ENCODE data around the gene A4GNT. TPM values are rescaled to one million over a fixed set of nuclear protein-coding genes. Genes with fewer than 3 reads are reported as not detected.

A4GNT gene
- total RNA-seq = not detected in 2 replicates

GRCh38 chr3:138132239-138132638 lies at the start of gene A4GNT:
Gene A4GNT (minus strand): TSS chr3:138132390. CDS start chr3:138131256, 1,134 bp downstream.

GRCh38 chr3:138174421-138175131 lies 42.4 kb upstream of the A4GNT start, which contains the start of gene DBR1:
Gene DBR1 (minus strand): TSS chr3:138174921. CDS start chr3:138174795, 126 bp downstream.

GRCh38 chr3:138114988-138115971 lies 16.9 kb downstream of the A4GNT start, which contains the start of gene DZIP1L:
Gene DZIP1L (minus strand): TSS chr3:138115608. CDS start chr3:138103971, 11,637 bp downstream.

Other genes with a start within 250 kb of the A4GNT start
- gene CLDN18, start 122.2 kb downstream of the A4GNT start, total RNA-seq = not detected in 2 replicates
- gene DZIP1L, start 16.8 kb downstream of the A4GNT start, total RNA-seq = 13.8 and 23.6 TPM in 2 replicates
- gene DBR1, start 42.5 kb upstream of the A4GNT start, total RNA-seq = 17.3 and 19.3 TPM in 2 replicates
- gene ARMC8, start 54.9 kb upstream of the A4GNT start, total RNA-seq = 70.4 and 81.4 TPM in 2 replicates
- gene NME9, start 197.5 kb upstream of the A4GNT start, total RNA-seq = not detected in 2 replicates
- 10.0 and 17.6 TPM in 2 replicates for gene MRAS, start 216.2 kb upstream of the A4GNT start, total RNA-seq

Data from thoracic aorta endothelial cell (primary cell).